ENCODE results near the gene SNTG2.
"Not testable (repeated sequence)": the region's sequence is repeated elsewhere in the genome, so short reads cannot be mapped to it uniquely, and the experiment has no call there.

SNTG2 gene

DNA sequence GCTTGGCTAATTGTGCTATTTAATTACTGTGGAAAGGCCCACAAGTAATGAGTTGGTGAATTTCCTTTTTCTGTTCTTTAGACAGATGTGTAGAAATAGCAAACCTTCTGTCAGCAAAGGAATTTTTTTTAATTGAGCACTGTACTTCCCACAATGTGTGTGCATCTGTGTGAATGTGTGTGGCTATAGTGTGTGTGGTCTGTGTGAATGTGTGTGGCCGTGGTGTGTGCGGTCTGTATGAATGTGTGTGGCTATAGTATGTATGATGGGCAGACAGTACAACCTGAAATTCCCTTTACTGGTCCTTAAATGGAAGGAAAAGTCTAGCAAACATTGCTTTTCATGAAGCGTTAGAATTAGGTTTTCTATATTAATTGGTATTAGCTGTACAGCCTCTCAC lies 259.1 kb downstream of the SNTG2 start:
- no peak for DNase-seq

GRCh38 chr2:1210352-1210751 lies 259.7 kb downstream of the SNTG2 start:
- no peak for DNase-seq

- DNase-seq, result no peak
These were observed 269.4 kb downstream of the SNTG2 start for GRCh38 chr2:1219901-1220573.

DNA sequence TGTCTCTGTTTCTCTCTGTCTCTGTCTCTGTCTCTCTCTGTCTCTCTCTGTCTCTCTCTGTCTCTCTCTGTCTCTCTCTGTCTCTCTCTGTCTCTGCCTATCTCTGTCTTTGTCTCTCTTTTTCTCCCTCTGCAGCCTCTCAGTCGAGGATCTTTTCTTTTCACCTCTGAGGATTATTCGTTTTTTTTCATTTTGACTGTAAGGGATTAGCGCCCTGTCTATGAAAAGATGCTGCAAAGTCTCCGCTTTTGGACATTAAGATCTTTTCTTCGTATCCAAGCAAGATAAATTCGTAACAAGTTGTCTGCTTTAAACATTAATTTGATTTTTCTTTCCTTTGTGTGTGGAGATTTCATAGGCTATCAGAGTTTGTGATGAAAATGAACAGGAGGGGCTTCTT lies 271.4 kb downstream of the SNTG2 start:
- DNase-seq, result no peak

- DNase-seq, result no peak
These were observed 273.1 kb downstream of the SNTG2 start for GRCh38 chr2:1223791-1224190.

DNA sequence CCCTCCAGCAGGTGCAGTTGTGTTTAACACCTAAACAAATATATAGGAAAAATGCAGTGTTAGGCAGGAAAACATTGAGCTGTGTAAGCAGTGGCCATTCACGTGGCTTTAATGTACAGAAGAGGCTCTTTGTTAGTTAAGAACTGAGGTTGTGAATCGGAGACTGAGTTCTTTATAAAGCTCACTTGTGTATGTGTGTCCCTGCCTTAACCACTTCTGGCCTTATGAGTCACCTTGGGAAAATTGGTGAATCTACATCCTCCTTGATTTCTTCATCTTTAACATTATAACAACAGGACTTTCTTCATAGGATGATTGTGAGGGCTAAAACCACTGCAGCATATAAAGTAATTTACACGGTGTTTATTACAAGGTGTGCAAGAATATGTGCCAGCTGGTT lies 274.3 kb downstream of the SNTG2 start:
- DNase-seq, result no peak

- no peak for DNase-seq
These were observed 276.1 kb downstream of the SNTG2 start for GRCh38 chr2:1226766-1227165.

DNA sequence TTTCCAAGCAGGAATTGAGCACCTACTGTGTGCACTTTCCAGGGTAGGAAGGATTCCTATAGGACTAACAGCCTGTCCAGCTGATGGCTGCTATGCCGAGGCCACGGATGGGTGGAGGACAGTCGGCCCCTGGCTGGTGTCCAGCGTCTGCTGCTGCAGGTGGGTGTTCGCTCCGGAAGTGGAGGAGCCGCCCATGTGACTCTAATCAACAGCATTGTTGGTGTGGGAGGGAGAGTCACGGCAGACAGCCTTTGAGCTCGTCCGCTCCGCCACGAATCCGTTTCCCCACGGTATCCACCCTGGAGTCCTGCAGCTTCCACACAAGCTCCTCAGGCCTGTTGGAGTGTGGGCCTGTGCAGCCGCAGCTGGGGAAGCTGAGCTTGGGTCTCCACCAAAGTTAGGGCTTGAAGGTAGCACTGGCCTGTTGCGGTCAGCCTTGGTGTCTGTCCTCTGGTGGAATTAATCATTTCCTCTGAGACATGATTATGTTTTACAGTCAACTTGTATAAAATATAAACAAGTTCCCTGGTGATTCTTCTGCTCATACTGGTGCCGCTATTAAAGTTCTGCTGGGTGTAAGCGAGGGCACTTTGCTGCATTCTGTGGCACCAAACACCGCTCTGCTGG lies 276.7 kb downstream of the SNTG2 start:
- DNase-seq, result no peak

GRCh38 chr2:1229596-1229995 lies 278.9 kb downstream of the SNTG2 start:
- not testable (repeated sequence) for DNase-seq

- no peak for DNase-seq
These were observed 279.7 kb downstream of the SNTG2 start for GRCh38 chr2:1230155-1230893.

GRCh38 chr2:1231466-1232063 lies 280.9 kb downstream of the SNTG2 start:
- no peak for DNase-seq

DNA sequence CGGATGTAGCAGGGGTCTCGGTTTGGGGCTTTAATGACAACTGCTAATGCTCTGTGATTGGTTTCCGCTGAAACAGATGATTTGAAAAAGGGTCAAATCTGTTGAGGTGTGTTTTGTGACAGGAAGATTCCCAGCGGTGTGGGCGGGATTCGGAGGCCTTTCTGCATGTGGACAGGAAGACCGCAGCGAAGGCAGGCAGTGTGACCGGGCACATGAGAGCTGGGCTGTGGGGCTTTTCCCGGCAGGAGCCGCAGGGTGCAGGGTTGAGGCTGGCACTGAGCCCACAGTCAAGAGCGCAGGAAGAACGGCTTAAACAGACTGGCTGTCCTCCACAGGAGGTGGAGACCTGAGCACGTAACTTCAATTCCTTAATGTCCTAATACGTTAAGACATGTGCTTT lies 282.6 kb downstream of the SNTG2 start:
- DNase-seq, result no peak

GRCh38 chr2:1234731-1235308 lies 284.2 kb downstream of the SNTG2 start:
- no peak for DNase-seq

- DNase-seq, result no peak
These were observed 285.2 kb downstream of the SNTG2 start for GRCh38 chr2:1235806-1236205.

- no peak for DNase-seq
These were observed 286.0 kb downstream of the SNTG2 start for GRCh38 chr2:1236606-1237005.

GRCh38 chr2:1237783-1238182 lies 287.1 kb downstream of the SNTG2 start:
- DNase-seq, result no peak

- no peak for DNase-seq
These were observed 288.0 kb downstream of the SNTG2 start for GRCh38 chr2:1238598-1239138.

GRCh38 chr2:1245193-1245592 lies 294.5 kb downstream of the SNTG2 start:
- no peak for DNase-seq

DNA sequence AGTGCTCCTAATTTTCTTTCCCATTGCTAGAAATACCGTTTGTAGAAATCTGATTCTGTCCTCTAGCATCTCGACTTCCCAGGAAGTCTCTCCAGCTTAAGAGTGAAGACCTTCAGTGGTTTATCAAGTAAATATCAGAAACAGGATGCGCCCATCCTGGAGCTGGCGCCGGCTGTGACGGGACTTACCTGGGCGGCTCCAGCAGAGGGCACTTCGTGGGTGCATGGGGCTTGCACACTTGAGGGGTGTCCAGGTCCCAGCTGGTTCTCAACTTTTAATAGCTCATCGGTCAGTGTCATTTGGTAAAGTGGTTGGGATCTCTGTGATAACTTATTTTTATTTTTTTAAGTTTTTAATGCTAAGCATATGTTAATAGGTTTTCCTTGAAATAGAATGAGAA lies 295.6 kb downstream of the SNTG2 start:
- no peak for DNase-seq

GRCh38 chr2:1246991-1247390 lies 296.3 kb downstream of the SNTG2 start:
- no peak for DNase-seq

- no peak for DNase-seq
These were observed 297.5 kb downstream of the SNTG2 start for GRCh38 chr2:1248187-1248586.

DNA sequence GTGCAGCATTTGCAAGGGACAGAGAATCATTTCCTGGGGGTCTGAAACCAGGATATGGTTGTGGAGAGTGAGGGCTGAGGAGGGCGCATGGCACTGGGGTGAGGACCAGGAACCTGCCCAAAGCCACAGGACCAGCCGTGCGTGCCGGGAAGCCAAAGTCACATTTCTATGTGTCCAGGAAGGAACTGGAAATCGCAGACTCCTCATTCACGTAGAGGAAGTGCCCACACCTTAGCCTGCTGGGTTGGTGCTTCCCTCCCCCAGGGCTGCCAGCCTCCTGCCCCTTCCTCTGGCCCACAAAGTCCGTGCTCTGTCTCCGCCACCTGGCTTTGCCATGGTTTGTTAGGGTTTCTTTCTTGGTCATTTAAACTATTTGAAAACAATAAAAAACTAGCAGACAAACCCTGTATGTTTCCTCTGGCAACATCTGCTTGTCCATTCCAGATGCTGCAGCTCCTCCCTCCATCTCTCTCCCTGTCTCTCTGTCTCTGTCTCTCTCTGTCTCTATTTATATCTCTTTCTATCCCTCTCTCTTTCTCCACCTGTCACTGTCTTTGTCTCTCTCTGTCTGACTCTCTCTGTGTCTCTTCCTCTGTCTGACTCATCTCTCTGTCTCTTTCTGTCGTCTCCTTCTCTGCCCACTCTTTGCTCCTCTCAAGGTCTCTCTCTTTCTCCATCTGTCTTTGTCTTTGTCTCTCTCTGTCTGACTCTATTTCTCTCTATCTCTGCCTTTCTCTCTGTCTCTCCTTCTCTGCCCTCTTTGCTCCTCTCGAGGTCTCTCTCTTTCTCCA lies 299.4 kb downstream of the SNTG2 start:
- DNase-seq, result no peak

Data from CD4-positive, alpha-beta T cell treated with Interleukin-17A for 4 hours (primary cell).